GM23248 (cell line): ENCODE measurements around the gene CTNND2. TPM values are rescaled to one million over a fixed set of nuclear protein-coding genes. Genes with fewer than 3 reads are reported as not detected.

Experiments used
- DNase-seq: peaks from one replicate; pipeline ENCODE4 v3.0.0-alpha.2; 2015
- H2AFZ ChIP-seq: fragments of 200-600 bp; sonication (generic); 2 replicates; pipeline ENCODE4 v1.6.1; 2016; ENCODE audit warnings: antibody characterized with exemption
- H3F3A ChIP-seq: fragments of 200-600 bp; sonication (generic); 2 replicates; pipeline ENCODE4 v1.6.1; 2016; ENCODE audit warnings: mild to moderate bottlenecking, antibody characterized with exemption, mixed run types; ENCODE audit not compliant: insufficient read depth
- H3K27ac ChIP-seq: fragments of 200-600 bp; sonication (generic); 2 replicates; pipeline ENCODE4 v1.5.1; 2016; ENCODE audit warnings: mild to moderate bottlenecking
- H3K27me3 ChIP-seq: fragments of 200-600 bp; sonication (generic); replicated peaks from 2 replicates; pipeline ENCODE4 v1.6.1; 2016; ENCODE audit warnings: mild to moderate bottlenecking; ENCODE audit not compliant: insufficient read depth
- H3K36me3 ChIP-seq: fragments of 200-600 bp; sonication (generic); 2 replicates; pipeline ENCODE4 v1.6.1; 2016; ENCODE audit warnings: low read depth, mild to moderate bottlenecking
- H3K4me1 ChIP-seq: fragments of 200-600 bp; sonication (generic); 2 replicates; pipeline ENCODE4 v1.6.1; 2016; ENCODE audit warnings: mild to moderate bottlenecking; ENCODE audit not compliant: insufficient read depth
- H3K4me2 ChIP-seq: fragments of 200-600 bp; sonication (generic); one replicate; pipeline ENCODE4 v1.6.1; 2016; ENCODE audit warnings: mild to moderate bottlenecking; ENCODE audit not compliant: unreplicated experiment
- H3K4me3 ChIP-seq: fragments of 200-600 bp; sonication (generic); 2 replicates; pipeline ENCODE4 v1.5.1; 2016; ENCODE audit warnings: mild to moderate bottlenecking
- H3K79me2 ChIP-seq: fragments of 200-600 bp; sonication (generic); 2 replicates; pipeline ENCODE4 v1.6.1; 2016; ENCODE audit warnings: mild to moderate bottlenecking; ENCODE audit not compliant: insufficient read depth
- H3K9ac ChIP-seq: fragments of 200-600 bp; sonication (generic); 2 replicates; pipeline ENCODE4 v1.6.1; 2016; ENCODE audit warnings: mild to moderate bottlenecking
- H3K9me2 ChIP-seq: fragments of 200-600 bp; sonication (generic); 2 replicates; pipeline ENCODE4 v1.6.1; 2016; ENCODE audit warnings: mixed run types, mild to moderate bottlenecking, moderate library complexity; ENCODE audit not compliant: insufficient read depth
- H3K9me3 ChIP-seq: fragments of 200-600 bp; sonication (generic); one replicate; pipeline ENCODE4 v1.6.1; 2017; ENCODE audit warnings: low read depth
- H4K20me1 ChIP-seq: fragments of 200-600 bp; sonication (generic); 2 replicates; pipeline ENCODE4 v1.6.0; 2016; ENCODE audit not compliant: insufficient read depth
- EZH2 ChIP-seq: fragments of 200-600 bp; sonication (generic); IDR thresholded peaks from 2 replicates; pipeline ENCODE4 v1.6.1; 2018; ENCODE audit warnings: antibody characterized with exemption, mild to moderate bottlenecking; ENCODE audit not compliant: insufficient read depth, poor library complexity, severe bottlenecking
- EZH2phosphoT487 ChIP-seq: fragments of 200-600 bp; sonication (generic); IDR thresholded peaks from 2 replicates; pipeline ENCODE4 v1.6.1; 2018; ENCODE audit warnings: antibody characterized with exemption, moderate library complexity, mild to moderate bottlenecking, low read depth; ENCODE audit not compliant: insufficient read depth
- WGBS, 2 experiments: methylation state at CpG; one replicate each; pipeline ENCODE4 v1.1.6; 2015 to 2017; ENCODE audit warnings: low lambda C conversion rate in 2 of 2, low coverage in 1 of 2; ENCODE audit errors: missing lambda C conversion rate in 2 of 2; 5-methylcytosine and 5-hydroxymethylcytosine counted together
- in situ Hi-C: fragments of 300-500 bp; cut with MboI; formaldehyde crosslinking; loops from 2 replicates; pipeline ENCODE4 v1.15.0; 2020
- polyA plus RNA-seq: library from polyadenylated mRNA; unstranded; fragments of >200 nt; fragmentation: Nextera tagmentation; extraction: Ambion mirVana; gene quantifications from 2 replicates; pipeline ENCODE4 v1.2.1, GENCODE V29; 2016
- total RNA-seq: library from RNA; depleted of rRNA; stranded (reverse); fragments of >200 nt; shearing (Covaris generic); gene quantifications from 2 replicates; pipeline ENCODE4 v1.2.3, GENCODE V29; 2014

The CTNND2 gene
- total and polyA plus RNA-seq, 2 experiments from 2014 or later = not detected

DNA sequence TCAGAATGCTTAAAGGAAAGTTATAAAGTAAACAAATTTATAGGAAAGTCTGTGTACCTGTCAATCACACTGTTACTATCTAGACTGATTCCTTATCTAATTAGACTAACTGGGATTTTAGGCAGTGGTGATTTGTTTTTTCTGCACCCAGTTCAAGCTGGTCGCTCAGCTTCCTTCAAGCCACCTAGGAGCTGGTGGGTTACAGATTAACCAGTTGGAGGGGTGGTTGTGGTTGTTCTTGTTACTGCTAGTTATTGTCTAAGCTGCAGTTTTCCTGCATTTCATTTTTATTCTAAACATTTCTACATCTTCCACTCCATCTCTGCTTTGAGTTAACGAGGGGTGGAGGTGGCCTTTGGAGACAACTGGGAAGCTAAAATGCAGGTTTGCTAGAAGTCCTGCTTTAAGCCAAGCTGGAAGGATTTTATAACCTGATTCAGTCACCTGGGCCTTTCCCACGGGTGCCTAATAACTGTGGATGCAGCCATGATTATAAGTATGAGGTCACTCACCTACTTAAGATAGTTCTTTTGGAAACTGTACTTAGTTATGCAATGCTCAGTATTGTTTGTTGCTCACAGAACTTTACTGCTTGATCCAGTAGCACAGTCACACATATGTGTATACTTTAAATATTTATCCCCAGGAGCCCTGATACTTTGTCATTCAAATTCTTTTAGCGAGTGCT lies 839.3 kb downstream of the CTNND2 start:
- no peak for DNase-seq
- H3K27ac ChIP-seq = no peak overlapping the region
- H3K79me2 ChIP-seq = no peaks in the 10 kb centered on the region
- no peaks in the 10 kb centered on the region for H3F3A ChIP-seq
- H4K20me1 ChIP-seq = no peaks in the 10 kb centered on the region
- no peak overlapping the region for H2AFZ ChIP-seq
- WGBS, 2 experiments = 25% methylated on average over 4 of the region's 4 CpGs
- H3K9me2 ChIP-seq = no peaks in the 10 kb centered on the region
- in situ Hi-C loops = no loop called here
- no peak overlapping the region for H3K4me3 ChIP-seq
- no peak for TF ChIP-seq EZH2
- TF ChIP-seq EZH2phosphoT487 = no peak
- 0 out of 2 replicates have a peak, but pooled peaks cover 6% of the 10 kb centered on the region for H3K27me3 ChIP-seq
- H3K4me2 ChIP-seq = no peak overlapping the region
- H3K9ac ChIP-seq = no peak overlapping the region
- no peaks in the 10 kb centered on the region for H3K4me1 ChIP-seq
- no peaks in the 10 kb centered on the region for H3K36me3 ChIP-seq
- H3K9me3 ChIP-seq = no peaks in the 10 kb centered on the region

DNA sequence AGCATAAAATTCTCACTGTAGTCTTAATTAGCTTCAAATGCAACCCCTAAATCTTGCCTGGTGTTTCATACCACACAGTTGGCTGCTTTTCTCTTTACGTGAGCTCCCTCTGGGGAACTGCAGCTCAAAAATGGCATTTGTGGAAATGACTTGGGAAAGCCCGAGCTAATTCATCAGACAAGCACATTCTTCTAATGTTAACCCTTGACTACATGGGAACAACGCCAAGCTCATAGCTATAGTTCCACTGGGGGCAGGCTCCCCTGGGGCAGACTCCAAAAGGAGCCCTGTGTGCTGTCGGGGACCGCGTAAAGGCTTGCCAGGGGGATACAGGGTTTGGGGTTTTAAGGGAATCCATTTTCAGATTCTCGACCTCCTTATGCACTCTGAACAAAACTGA lies 841.8 kb downstream of the CTNND2 start:
- Histone ChIP-seq H3K4me2 (no peak overlapping the region), H3K4me1 (no peaks in the 10 kb centered on the region), H3K27ac (no peak overlapping the region), H3K9me2 (no peaks in the 10 kb centered on the region), H3K27me3 (0 out of 2 replicates have a peak, but pooled peaks cover 6% of the 10 kb centered on the region), H3F3A (no peaks in the 10 kb centered on the region), H3K9me3 (no peaks in the 10 kb centered on the region), H3K36me3 (no peaks in the 10 kb centered on the region), H3K9ac (no peak overlapping the region), H4K20me1 (no peaks in the 10 kb centered on the region), H3K4me3 (no peak overlapping the region), H2AFZ (no peak overlapping the region), H3K79me2 (no peaks in the 10 kb centered on the region)
- no peak for DNase-seq
- WGBS, 2 experiments = 4 to 8% methylated on average over 7 of the region's 7 CpGs
- in situ Hi-C loops = no loop called here
- no peak for TF ChIP-seq EZH2
- TF ChIP-seq EZH2phosphoT487 = no peak

- Histone ChIP-seq H4K20me1 (no peaks in the 10 kb centered on the region), H3K27ac (no peak overlapping the region), H3K36me3 (no peaks in the 10 kb centered on the region), H3K9me3 (no peaks in the 10 kb centered on the region), H3K4me3 (no peak overlapping the region), H3K27me3 (peaks cover 7% of the 10 kb centered on the region; the same call in 1 of the 2 replicates), H3K9ac (no peak overlapping the region), H3K4me2 (no peak overlapping the region), H3F3A (no peaks in the 10 kb centered on the region), H3K4me1 (no peaks in the 10 kb centered on the region), H3K79me2 (no peaks in the 10 kb centered on the region), H2AFZ (no peak overlapping the region), H3K9me2 (no peaks in the 10 kb centered on the region)
- in situ Hi-C loops = no loop called here
- 34 to 35% methylated on average over 2 of the region's 2 CpGs for WGBS, 2 experiments
- DNase-seq = no peak
- TF ChIP-seq EZH2phosphoT487 (no peak), EZH2 (no peak)
These were observed 847.7 kb downstream of the CTNND2 start for GRCh38 chr5:11056560-11056959.

DNA sequence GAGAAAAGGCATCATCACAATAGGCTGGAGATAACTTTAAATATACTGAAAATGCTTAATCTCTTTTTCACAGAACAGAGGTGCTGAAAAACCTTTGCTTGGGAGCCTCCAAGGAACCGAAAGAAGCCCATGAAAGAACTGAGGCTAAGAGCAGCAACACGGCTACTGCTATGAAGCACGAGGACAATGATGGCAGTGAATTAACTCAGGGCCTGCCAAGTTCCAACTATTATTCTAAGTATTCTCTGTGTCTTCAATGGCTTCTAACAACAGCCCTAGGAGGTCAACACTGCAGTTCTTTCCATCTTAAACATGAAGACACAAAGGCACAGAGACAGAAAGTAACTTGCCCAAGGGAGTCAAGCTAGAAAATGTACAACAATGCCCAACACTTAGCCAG lies 850.2 kb downstream of the CTNND2 start:
- H2AFZ ChIP-seq = no peak overlapping the region
- H3K4me1 ChIP-seq = no peaks in the 10 kb centered on the region
- TF ChIP-seq EZH2 (no peak), EZH2phosphoT487 (no peak)
- in situ Hi-C loops = no loop called here
- H3K79me2 ChIP-seq = no peaks in the 10 kb centered on the region
- no peaks in the 10 kb centered on the region for H3F3A ChIP-seq
- no peak overlapping the region for H3K9ac ChIP-seq
- H3K27ac ChIP-seq = no peak overlapping the region
- peaks cover 7% of the 10 kb centered on the region; the same call in 1 of the 2 replicates for H3K27me3 ChIP-seq
- no peak for DNase-seq
- H3K4me3 ChIP-seq = no peak overlapping the region
- WGBS, 2 experiments = 4 to 9% methylated on average over 3 of the region's 3 CpGs
- no peak overlapping the region for H3K4me2 ChIP-seq
- no peaks in the 10 kb centered on the region for H3K36me3 ChIP-seq
- H3K9me3 ChIP-seq = no peaks in the 10 kb centered on the region
- no peaks in the 10 kb centered on the region for H4K20me1 ChIP-seq
- no peaks in the 10 kb centered on the region for H3K9me2 ChIP-seq

GRCh38 chr5:11052871-11053270 lies 851.4 kb downstream of the CTNND2 start:
- no peaks in the 10 kb centered on the region for H3K9me2 ChIP-seq
- H4K20me1 ChIP-seq = no peaks in the 10 kb centered on the region
- no peak for DNase-seq
- H3K4me2 ChIP-seq = no peak overlapping the region
- no peak overlapping the region for H3K9ac ChIP-seq
- H3K36me3 ChIP-seq = no peaks in the 10 kb centered on the region
- TF ChIP-seq EZH2phosphoT487 = no peak
- TF ChIP-seq EZH2 = no peak
- no peaks in the 10 kb centered on the region for H3F3A ChIP-seq
- no peaks in the 10 kb centered on the region for H3K79me2 ChIP-seq
- H3K4me3 ChIP-seq = no peak overlapping the region
- no peaks in the 10 kb centered on the region for H3K4me1 ChIP-seq
- H3K27ac ChIP-seq = no peak overlapping the region
- H3K9me3 ChIP-seq = no peaks in the 10 kb centered on the region
- in situ Hi-C loops = no loop called here
- peaks cover 7% of the 10 kb centered on the region; the same call in 1 of the 2 replicates for H3K27me3 ChIP-seq
- H2AFZ ChIP-seq = no peak overlapping the region
